Activated CD8-positive, alpha-beta memory T cell treated with anti-CD3 and anti-CD28 coated beads for 36 hours (primary cell): ENCODE measurements around the gene CDHR5. TPM values are rescaled to one million over a fixed set of nuclear protein-coding genes. Genes with fewer than 3 reads are reported as not detected.
"Not testable (repeated sequence)": the region's sequence is repeated elsewhere in the genome, so short reads cannot be mapped to it uniquely, and the experiment has no call there.

Source experiments
- CTCF ChIA-PET: fragments of 350-600 bp; sonication (Branson Sonifier 250); formaldehyde crosslinking; loops from one replicate; lab custom pipeline; 2021; ENCODE audit warnings: antibody characterized with exemption; lab: Charles Lee
- POLR2A ChIA-PET: fragments of 350-600 bp; sonication (Branson Sonifier 250); formaldehyde crosslinking; loops from one replicate; lab custom pipeline; 2021; ENCODE audit warnings: antibody characterized with exemption; lab: Charles Lee
- total RNA-seq, 2 experiments: library from RNA; stranded (reverse); gene quantifications; one replicate each; pipeline ENCODE4 v1.2.3, GENCODE V29; 2021

Gene CDHR5, protein sequence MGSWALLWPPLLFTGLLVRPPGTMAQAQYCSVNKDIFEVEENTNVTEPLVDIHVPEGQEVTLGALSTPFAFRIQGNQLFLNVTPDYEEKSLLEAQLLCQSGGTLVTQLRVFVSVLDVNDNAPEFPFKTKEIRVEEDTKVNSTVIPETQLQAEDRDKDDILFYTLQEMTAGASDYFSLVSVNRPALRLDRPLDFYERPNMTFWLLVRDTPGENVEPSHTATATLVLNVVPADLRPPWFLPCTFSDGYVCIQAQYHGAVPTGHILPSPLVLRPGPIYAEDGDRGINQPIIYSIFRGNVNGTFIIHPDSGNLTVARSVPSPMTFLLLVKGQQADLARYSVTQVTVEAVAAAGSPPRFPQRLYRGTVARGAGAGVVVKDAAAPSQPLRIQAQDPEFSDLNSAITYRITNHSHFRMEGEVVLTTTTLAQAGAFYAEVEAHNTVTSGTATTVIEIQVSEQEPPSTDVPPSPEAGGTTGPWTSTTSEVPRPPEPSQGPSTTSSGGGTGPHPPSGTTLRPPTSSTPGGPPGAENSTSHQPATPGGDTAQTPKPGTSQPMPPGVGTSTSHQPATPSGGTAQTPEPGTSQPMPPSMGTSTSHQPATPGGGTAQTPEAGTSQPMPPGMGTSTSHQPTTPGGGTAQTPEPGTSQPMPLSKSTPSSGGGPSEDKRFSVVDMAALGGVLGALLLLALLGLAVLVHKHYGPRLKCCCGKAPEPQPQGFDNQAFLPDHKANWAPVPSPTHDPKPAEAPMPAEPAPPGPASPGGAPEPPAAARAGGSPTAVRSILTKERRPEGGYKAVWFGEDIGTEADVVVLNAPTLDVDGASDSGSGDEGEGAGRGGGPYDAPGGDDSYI
- not detected for total RNA-seq

DNA sequence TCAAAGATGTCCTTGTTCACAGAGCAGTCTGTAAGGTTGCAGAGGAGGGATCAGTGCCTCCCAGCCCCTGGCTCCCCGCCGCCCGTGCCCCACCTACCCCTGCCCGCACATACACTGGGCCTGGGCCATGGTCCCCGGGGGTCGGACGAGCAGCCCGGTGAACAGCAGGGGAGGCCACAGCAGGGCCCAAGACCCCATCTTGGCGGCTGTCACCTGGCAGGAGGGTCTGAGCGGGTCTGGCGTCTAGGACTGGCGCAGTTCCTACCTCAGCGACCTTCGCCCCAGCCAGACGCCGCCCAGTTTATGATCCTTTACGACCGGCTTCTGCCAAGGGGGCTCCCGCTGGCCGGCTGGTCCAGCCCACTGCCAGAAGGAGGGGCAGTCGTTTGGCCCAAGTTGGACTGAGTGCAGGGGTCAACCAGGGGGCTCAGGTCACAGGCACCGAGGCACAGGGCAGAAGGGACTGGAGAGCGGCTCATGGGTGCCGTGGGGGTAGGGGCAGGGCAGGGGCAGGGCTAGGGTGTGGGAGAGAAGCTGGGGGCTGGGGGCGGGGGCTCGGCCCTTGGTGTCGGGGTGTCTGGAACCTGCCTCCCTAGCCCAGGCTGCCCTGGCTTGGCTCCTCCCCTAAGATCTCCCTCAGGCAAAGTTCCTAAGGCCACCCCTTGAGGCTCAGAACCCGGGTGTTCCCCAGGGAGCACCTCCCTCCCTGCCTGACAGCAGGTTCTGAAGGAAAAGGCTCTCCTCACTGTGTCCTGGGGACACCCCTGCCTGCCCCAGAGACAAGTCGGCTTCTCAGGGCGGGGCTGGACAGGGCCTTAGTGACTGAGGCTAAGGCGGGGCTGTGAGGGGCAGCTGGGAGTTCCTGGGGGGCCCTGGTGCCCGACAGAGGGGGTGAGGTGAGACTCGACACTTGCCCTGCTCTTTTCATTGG is at the start of gene CDHR5:
TSS of gene CDHR5 (minus strand) at position 251 of the 931 bp plus-strand sequence. CDS start at position 198, 53 bp downstream.
- ChIA-PET CTCF (no interaction called here), POLR2A (no interaction called here)

DNA sequence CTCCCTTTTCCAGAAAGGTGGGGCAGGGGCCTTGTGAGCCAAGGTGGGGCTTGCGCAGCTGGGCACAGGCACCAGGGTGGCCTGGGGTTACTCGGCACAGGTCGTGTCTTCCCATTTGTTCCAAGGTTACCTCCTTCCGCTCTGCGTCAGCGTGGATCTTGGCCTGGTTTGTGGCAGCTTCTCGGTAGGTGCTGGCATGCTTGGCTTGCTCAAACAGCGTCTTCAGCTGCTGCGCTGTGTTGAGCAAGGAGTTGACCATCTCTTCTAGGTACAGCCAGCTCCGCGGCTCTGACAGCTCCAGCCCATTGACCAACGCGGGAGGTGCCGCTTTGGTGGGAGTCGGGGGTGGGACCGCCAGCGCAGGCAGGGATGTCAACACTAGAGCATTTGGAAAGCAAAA is 49.7 kb upstream of the CDHR5 start:
- ChIA-PET CTCF (interaction anchor here (0.6 kb wide), 1 partner anchor 53 kb away, joined by 3 read pairs; no protein-coding TSS in a partner anchor), POLR2A (interaction anchor here (0.5 kb wide), 1 partner anchor 1830 kb away, joined by 3 read pairs; no protein-coding TSS in a partner anchor)

DNA sequence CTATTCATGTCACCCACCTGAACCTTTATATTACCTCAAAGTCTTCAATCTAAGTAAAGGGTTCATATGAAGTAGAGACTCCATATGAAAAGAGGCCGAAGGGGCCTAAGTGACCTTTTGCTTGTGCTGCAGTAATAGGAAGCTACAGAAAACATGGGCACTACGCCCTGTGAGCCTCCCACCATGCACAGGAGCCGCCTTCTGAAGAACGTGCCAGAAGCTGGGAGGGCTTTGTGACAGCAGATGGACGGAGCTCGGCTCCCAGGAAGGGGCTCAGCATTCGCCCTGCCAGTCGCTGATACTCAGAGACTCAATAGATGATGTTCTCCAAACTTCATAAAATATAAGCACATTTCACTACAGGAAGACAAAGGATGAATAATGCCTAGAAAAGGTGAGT is 49.1 kb upstream of the CDHR5 start:
- POLR2A ChIA-PET: no interaction called here
- CTCF ChIA-PET: no interaction called here

DNA sequence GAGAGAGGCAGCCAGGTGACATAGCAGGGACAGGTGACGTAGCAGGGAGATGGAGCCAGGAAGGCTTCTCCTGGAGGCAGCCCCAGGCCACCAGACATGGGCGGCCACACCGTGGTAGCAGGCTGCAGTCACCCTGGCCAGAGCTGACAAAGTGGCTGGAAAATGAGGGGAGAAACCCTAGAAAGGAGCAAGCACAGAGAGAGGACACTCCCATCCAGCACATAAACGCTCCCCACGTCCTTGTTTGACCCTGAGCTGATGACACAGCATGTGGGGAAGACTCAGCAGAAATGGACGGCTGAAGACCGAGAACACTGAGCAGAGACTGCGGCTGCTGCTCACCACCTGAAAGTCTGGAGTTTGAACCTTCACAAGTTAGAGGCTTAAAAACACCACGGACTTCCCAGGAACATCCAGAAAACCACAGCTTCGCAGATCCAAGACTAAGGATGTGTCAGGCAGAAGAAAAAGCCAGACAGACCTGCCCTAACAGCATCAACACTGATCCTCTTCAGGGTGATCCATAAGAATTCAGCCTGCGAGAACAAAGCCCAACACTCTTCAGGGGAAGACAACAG is 41.0 kb upstream of the CDHR5 start:
- ChIA-PET POLR2A (no interaction called here), CTCF (no interaction called here)

DNA sequence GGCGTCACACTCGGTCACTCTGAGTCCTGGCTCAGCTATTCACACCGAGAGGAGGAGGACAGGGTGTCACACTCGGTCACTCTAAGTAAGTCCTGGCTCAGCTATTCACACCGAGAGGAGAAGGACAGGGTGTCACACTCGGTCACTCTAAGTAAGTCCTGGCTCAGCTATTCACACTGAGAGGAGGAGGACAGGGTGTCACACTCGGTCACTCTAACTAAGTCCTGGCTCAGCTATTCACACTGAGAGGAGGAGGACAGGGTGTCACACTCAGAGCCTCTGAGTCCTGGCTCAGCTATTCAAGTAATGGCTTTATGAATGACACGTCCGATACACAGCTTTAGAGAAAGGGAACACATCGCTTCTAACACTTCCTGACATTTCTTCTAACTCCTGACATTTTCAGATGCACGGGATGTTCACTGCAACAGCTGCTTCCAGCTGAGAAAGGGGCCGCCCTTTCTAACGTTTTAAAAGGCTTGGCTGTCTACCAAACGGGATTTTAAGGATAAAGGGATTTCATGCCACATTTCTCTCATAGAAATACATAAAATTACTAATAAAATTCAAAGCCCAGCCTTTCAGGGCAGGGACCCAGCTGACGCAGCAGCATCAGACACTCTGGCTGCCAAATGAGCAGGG is 40.4 kb upstream of the CDHR5 start:
- ChIA-PET CTCF (interaction anchor here (1.1 kb wide), 1 partner anchor 58 kb away, joined by 3 read pairs; no protein-coding TSS in a partner anchor), POLR2A (no interaction called here)

DNA sequence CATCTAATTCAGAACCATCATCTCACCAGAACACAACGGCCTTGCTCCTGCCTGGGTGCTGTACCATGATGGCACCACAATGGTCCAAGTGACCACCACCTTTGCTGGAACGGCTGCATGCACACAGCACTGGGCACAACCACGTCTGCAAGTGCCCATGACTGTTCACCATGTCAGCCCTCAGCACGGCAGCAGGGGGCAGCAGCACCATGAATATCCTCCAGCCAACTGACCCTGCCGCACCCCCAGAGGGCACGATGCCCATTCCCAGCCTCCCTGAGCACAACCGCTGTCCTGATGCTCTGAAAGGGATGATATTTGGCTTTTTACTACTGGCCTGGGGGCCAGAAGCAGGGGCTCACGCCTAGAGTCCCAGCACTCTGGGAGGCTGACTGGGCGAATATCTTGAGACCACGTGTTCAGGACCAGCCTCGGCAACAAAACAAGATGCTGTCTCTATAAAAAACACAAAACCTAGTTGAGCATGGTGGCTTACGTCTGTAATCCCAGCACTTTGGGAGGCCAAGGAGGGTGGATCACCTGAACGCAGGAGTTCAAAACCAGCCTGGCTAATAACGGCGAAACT is 38.0 kb upstream of the CDHR5 start:
- POLR2A ChIA-PET: no interaction called here
- CTCF ChIA-PET: interaction anchor here (1.3 to 2.6 kb wide), 3 partner anchors 60 to 108 kb away, joined by 3 to 13 read pairs (median 5); no protein-coding TSS in a partner anchor

DNA sequence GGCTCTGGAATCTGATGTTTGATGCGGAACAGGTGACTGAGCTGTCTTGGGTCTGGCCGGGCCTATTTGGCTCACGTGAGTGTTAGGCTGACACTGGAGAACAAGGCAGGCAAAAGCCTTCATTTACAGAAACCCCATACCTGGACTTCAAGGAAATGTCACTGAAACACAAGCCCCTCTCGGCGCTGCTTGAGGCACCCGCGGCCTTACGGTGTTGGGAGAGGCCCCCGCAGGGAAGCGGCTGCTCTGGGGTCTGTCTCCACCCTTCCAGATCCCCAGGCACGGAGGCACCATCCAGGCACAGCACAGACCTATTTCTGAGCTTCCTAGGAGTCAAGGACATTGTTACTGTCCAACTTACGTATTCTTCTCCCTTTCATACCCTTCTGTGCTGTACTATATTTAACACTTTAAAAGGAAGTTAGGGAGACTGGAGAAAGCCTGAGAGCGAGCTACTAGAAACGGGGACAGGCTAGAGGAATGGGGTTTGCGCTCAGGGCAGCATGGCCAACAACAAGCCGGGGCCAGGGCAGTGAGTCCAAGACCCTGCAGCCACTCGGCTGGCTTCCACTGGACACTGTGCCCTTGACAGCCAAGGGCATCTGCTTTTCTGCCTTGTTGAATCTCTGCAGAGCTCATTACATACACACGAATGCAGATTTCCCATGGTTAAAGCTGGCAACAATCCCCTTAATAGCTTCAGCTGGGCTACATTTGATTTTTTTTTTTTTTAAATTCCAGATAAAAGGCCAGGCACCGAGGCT is 36.1 kb upstream of the CDHR5 start:
- ChIA-PET CTCF (interaction anchor here (1.1 to 2.6 kb wide), 3 partner anchors 11 to 70 kb away, joined by 3 to 13 read pairs (median 4); no protein-coding TSS in a partner anchor), POLR2A (no interaction called here)

DNA sequence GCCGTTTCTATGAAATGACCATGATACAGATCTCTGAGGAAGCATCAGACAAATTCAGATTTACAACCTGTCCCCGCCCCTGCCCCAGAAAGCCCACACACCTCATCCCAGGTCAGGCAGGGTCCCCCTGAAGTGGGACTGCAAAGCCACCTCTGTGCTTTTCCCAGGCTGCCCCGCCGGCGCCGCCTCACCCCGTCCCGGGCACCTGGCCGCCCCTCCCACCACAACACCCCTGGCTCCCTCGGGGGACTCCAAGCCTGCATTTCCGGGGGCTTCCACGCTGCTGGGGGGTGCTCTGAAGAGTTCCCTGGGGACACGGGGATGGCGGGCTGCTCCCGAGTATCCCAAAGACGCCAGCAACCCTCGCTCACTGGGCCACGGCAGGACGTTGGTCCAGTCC is 35.5 kb upstream of the CDHR5 start:
- ChIA-PET CTCF (interaction anchor here (1.3 to 2.6 kb wide), 2 partner anchors 11 to 63 kb away, joined by 3 to 13 read pairs; no protein-coding TSS in a partner anchor), POLR2A (no interaction called here)

DNA sequence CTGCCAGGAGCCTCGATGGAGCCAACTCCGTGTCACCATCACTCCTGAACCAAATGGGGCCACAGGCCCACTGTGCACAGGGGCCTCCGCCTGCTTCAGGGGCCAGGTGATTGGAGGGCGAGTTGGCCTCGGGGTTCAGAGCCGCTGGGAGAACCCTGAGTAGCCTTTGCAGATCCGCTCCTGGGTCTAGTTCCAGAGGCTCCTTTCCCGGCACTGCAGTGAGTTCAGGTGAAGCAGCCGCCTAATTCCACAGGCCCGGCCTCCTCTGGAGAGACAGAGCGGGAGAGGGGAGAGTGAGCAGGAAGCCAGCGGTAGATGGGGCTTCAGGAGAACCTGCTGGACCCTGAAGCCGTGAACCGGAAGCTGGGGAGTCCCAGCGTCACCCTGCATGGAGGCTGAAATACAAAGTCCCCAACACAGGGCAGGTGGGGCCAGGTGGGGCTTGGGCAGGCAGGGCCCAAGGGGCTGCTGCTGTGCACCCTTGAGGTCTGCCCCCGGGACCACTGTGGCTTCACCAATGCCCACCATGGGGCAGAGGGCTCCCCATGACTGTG is 34.9 kb upstream of the CDHR5 start:
- POLR2A ChIA-PET: no interaction called here
- CTCF ChIA-PET: no interaction called here

DNA sequence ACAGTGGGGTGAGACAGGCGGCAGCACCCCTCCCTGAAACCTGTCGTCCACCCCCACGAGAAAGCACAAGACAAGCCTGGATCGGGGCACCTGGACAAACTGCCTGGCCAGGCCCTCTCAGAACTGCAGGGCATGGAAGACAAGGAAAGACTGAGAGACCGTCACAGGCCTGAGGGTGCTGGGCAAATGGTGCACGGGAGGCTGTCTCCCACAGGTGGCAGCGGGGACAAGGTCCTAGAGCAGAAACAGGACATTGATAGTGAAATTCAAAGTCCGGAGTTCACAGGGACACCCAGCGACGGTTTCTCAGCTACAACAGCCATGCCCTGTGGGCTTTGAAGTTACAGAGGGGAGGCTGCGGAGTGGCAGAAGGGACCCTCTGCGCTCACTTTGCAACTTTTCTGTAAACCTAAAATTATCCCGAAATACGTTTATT is 33.0 kb upstream of the CDHR5 start:
- CTCF ChIA-PET: interaction anchor here (2.1 kb wide), 1 partner anchor 66 kb away, joined by 8 read pairs; no protein-coding TSS in a partner anchor

DNA sequence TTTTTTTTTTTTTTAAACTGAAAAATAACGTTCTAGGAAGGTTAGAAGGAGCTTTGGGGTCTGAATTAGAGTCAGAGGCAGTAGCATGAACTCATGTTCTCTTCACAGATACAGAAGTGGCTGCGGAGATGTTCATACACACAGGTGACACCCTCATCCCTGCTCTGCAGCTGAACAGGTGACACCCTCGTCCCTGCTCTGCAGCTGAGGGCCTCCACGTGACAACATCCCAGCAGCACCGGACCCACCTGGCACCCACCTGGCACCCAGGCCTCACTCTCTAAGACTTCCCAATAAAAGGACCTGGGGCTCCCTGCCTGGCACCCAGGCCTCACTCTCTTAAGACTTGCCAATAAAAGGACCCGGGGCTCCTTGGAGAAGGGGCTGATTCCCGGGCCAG is 32.1 kb upstream of the CDHR5 start:
- CTCF ChIA-PET: interaction anchor here (2.1 kb wide), 1 partner anchor 67 kb away, joined by 8 read pairs; no protein-coding TSS in a partner anchor
- POLR2A ChIA-PET: no interaction called here

More for the DNA sequence above, 33.0 kb upstream of the CDHR5 start:
- POLR2A ChIA-PET: no interaction called here

DNA sequence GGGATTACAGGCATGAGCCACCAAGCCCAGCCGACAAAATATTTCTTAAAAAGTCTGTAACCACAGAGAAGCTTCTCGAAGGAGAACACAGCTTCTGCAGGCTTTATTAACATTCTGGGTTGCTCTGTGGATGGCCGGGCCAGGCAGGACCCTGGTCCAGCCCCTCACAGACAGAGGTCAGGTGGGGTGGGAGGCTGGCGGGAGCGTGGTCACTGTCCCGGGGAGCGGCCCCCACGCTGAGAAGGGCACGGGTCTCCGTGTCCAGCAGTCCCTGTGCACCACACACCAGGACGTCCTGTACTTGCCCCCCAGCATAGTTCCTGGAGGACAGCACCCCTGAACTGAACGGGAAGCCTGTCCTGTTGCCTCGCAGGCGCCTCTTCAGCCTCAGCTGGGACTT is 31.7 kb upstream of the CDHR5 start:
- ChIA-PET CTCF (interaction anchor here (1.8 to 2.1 kb wide), 2 partner anchors 67 kb away, joined by 4 to 8 read pairs; no protein-coding TSS in a partner anchor), POLR2A (no interaction called here)

DNA sequence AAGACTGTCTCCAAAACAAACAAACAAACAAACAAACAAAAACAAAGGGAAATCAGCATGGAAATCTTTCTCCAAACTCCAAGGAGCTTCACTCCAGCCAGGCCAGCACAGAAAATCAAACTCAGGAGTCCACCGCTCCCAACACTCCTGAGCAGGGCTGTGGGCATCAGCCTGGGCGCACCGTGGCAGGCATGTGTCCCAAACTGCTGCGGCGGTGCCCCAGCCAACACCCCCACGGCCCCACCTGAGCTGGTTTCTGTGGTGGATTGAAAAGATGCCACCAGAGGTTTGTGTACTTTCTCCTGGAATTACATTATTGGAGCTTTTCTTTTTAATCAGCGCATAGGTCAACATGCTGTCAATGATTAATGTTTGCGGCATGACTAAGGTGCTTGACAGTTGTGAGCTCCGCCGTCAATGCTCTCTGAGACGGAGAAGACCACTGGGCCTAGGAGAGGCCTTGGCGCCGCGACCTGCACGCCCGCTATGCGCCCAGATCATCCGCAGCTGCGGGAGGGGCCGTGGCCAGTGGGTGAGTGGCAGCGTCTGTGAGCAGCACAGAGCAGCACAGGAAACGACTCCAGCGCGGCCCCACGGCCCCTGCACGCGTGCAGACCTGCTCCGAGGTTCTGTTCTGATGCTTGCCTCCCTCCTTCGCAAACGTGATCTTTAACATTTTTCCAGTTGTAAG is 30.4 kb upstream of the CDHR5 start:
- CTCF ChIA-PET: interaction anchor here (1.1 to 1.8 kb wide), 2 partner anchors 68 to 71 kb away, joined by 4 read pairs; no protein-coding TSS in a partner anchor
- POLR2A ChIA-PET: no interaction called here

DNA sequence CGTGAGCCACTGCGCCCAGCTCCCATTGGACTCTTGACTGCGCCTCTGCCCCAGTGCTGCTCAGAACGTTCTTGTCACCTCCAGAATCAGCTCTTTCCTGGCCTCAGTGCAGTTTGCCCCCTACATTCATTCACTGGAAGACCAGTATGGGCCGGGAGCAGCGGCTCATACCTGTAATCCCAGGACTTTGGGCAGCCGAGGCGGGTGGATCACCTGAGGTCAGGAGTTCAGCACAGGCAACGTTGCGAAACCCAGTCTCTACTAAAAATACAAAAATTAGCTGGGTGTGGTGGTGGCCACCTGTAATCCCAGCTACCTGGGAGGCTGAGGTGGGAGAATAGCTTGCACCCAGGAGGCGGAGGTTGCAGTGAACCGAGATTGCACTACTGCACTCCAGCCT is 29.7 kb upstream of the CDHR5 start:
- CTCF ChIA-PET: interaction anchor here (0.7 to 1.1 kb wide), 2 partner anchors 72 to 100 kb away, joined by 3 to 4 read pairs; no protein-coding TSS in a partner anchor
- POLR2A ChIA-PET: not testable (repeated sequence)

DNA sequence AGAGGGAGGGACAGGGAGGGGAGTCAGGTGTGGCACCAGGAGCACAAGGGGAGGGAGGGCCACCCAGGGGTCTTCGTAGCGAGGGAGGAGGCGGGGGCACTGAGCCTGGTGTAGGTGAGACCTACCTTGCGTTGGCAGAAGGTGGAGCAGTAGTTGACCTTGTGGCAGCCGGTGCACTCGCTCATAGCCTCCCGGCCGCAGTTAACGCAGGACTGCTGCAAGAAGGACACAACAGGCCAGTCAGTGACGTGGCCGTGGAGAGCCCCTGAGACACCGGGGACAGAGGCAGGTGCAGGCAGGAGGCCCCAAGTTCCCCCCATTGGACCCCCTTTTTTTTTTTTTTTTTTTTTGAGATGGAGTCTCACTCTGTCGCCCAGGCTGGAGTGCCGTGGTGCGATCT is 29.1 kb upstream of the CDHR5 start:
- POLR2A ChIA-PET: no interaction called here
- CTCF ChIA-PET: interaction anchor here (0.7 to 1.1 kb wide), 2 partner anchors 73 to 99 kb away, joined by 3 to 4 read pairs; no protein-coding TSS in a partner anchor

DNA sequence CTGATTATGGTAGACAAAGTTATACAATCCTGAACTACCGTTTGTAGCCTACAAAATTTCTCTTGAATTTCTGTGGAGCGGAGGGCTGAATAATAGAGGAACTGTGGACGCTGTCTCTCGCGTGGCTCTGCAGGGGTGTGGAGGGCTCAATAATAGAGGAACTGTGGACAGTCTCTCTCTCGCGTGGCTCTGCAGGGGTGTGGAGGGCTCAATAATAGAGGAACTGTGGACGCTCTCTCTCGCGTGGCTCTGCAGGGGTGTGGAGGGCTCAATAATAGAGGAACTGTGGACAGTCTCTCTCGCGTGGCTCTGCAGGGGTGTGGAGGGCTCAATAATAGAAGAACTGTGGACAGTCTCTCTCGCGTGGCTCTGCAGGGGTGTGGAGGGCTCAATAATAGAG is 28.4 kb upstream of the CDHR5 start:
- CTCF ChIA-PET, POLR2A ChIA-PET: not testable (repeated sequence)
